K562 (cell line): ENCODE measurements around the gene KCNN3. TPM values are rescaled to one million over a fixed set of nuclear protein-coding genes. Genes with fewer than 3 reads are reported as not detected.
A peak's percentile ranks its signal among the peaks of the same experiment; 100 is the strongest.

Experiments used
- ATAC-seq: fragments of 200-7000 bp; cut with Tn5 transposase; 3 replicates; pipeline ENCODE4 v1.9.1; 2020; ENCODE audit warnings: moderate library complexity
- BruUV-seq: library from RNA; stranded (reverse); fragments of 400-500 nt; replicated peaks from 2 replicates; lab custom pipeline; 2021; lab: Mats Ljungman, UMichigan
- CTCF ChIA-PET: fragments of 300-600 bp; formaldehyde crosslinking; extraction: SDS; loops from one replicate; lab custom pipeline; 2021; ENCODE audit warnings: low intra/inter-chr PET ratio; lab: Yijun Ruan, JAX
- POLR2A ChIA-PET: fragments of 300-600, 350-650 bp; sonication (Branson Sonifier 250); formaldehyde crosslinking; extraction: SDS; loops from one replicate; lab custom pipeline; 2021; ENCODE audit warnings: antibody characterized with exemption, inconsistent platforms; lab: Yijun Ruan, JAX
- DNase-seq, 4 experiments: peaks; one replicate each; pipeline versions ENCODE4 v3.0.0 to v3.0.0-alpha.2; 2011 to 2018; ENCODE audit warnings: low spot score in 3 of 4, mixed read lengths in 3 of 4; ENCODE audit errors: extremely low read depth in 1 of 4
- FAIRE-seq: peaks from 2 replicates; lab custom pipeline; 2011; peaks lifted over from hg19 to GRCh38; lab: Jason Lieb, UNC
- H2AFZ ChIP-seq: 2 replicates; pipeline ENCODE4 v1.6.0; 2011; ENCODE audit warnings: low read depth, low read length, control low read depth, inconsistent platforms
- H3K27ac ChIP-seq: fragments of 200-600 bp; 3 replicates; pipeline ENCODE4 v1.8.0; 2011; ENCODE audit warnings: low read depth, mild to moderate bottlenecking, control low read depth, inconsistent platforms, low read length, moderate library complexity, mixed read lengths; ENCODE audit errors: extremely low read depth
- H3K27me3 ChIP-seq, 2 experiments: fragments of 300-600 bp in 1 of 2; 2 replicates in 1 of 2; 3 replicates in 1 of 2; pipeline versions ENCODE4 v1.6.0 to v1.8.0; 2011; ENCODE audit warnings: inconsistent platforms in 2 of 2, low read length in 2 of 2, mild to moderate bottlenecking in 1 of 2, mixed read lengths in 1 of 2, moderate library complexity in 1 of 2; ENCODE audit not compliant: control insufficient read depth in 2 of 2, insufficient read depth in 2 of 2
- H3K36me3 ChIP-seq: fragments of 300-600 bp; 3 replicates; pipeline ENCODE4 v1.8.0; 2011; ENCODE audit warnings: mild to moderate bottlenecking, low read length, inconsistent platforms; ENCODE audit not compliant: control insufficient read depth, insufficient read depth
- H3K4me1 ChIP-seq, 2 experiments: fragments of 200-600 bp in 1 of 2; replicated peaks in 1 of 2; 2 replicates in 1 of 2; 3 replicates in 1 of 2; pipeline versions ENCODE4 v1.5.1 to v1.8.0; 2011; ENCODE audit warnings: inconsistent platforms in 2 of 2, low read length in 2 of 2, mild to moderate bottlenecking in 1 of 2, mixed read lengths in 1 of 2, moderate library complexity in 1 of 2; ENCODE audit not compliant: control insufficient read depth in 2 of 2, insufficient read depth in 2 of 2
- H3K4me2 ChIP-seq: 2 replicates; pipeline ENCODE4 v1.6.1; 2011; ENCODE audit warnings: low read length, control low read depth, inconsistent platforms, mixed read lengths; ENCODE audit not compliant: insufficient read depth
- H3K4me3 ChIP-seq: fragments of 200-600 bp; sonication (generic), shearing (Covaris generic); 2 replicates; pipeline ENCODE4 v1.5.1; 2016; ENCODE audit warnings: control low read depth, inconsistent platforms
- H3K79me2 ChIP-seq: fragments of 200-600 bp; 3 replicates; pipeline ENCODE4 v1.8.0; 2011; ENCODE audit warnings: low read length, inconsistent platforms; ENCODE audit not compliant: control insufficient read depth, insufficient read depth
- H3K9ac ChIP-seq, 2 experiments: 2 replicates each; pipeline versions ENCODE4 v1.6.0 to v1.6.1; 2011; ENCODE audit warnings: low read depth in 2 of 2, low read length in 2 of 2, control low read depth in 1 of 2, inconsistent platforms in 1 of 2, mild to moderate bottlenecking in 1 of 2, mixed read lengths in 1 of 2; ENCODE audit not compliant: insufficient read depth in 1 of 2
- H3K9me1 ChIP-seq: one replicate; pipeline ENCODE4 v1.6.0; 2011; ENCODE audit warnings: inconsistent platforms, mild to moderate bottlenecking, low read length, moderate library complexity; ENCODE audit not compliant: control insufficient read depth, insufficient read depth
- H3K9me3 ChIP-seq: replicated peaks from 2 replicates; pipeline ENCODE4 v1.5.1; 2011; ENCODE audit warnings: low read depth, low read length, inconsistent platforms; ENCODE audit not compliant: control insufficient read depth, insufficient read depth
- H4K20me1 ChIP-seq: replicated peaks from 2 replicates; pipeline ENCODE4 v1.6.1; 2011; ENCODE audit warnings: low read length, inconsistent platforms, mixed read lengths; ENCODE audit not compliant: control insufficient read depth, insufficient read depth
- E2F1 ChIP-seq: sonication (generic); formaldehyde crosslinking; IDR thresholded peaks from 2 replicates; pipeline ENCODE4 v1.8.1; 2023; ENCODE audit warnings: mild to moderate bottlenecking, missing genetic modification reagents, moderate library complexity
- ELF2 ChIP-seq: fragments of 250-450 bp; sonication (Bioruptor Pico); IDR thresholded peaks from 2 replicates; pipeline ENCODE4 v1.5.0; 2021; ENCODE audit warnings: mild to moderate bottlenecking
- NFIC ChIP-seq: fragments of 450-650 bp; IDR thresholded peaks from 2 replicates; pipeline ENCODE4 v1.6.1; 2017; ENCODE audit warnings: mild to moderate bottlenecking, inconsistent platforms
- NR3C1 ChIP-seq: sonication (generic); formaldehyde crosslinking; IDR thresholded peaks from 2 replicates; pipeline ENCODE4 v1.8.1; 2022; ENCODE audit warnings: missing genetic modification reagents
- ZNF239 ChIP-seq: fragments of 250-450 bp; sonication (Bioruptor Pico); IDR thresholded peaks from 2 replicates; pipeline ENCODE4 v1.4.0; 2020; ENCODE audit warnings: mild to moderate bottlenecking
- ZNF512 ChIP-seq: IDR thresholded peaks from 2 replicates; pipeline ENCODE4 v1.6.1; 2016; ENCODE audit warnings: missing genetic modification characterization, missing compliant biosample characterization
- WGBS: fragments of 100-300 bp; shearing (Covaris generic); methylation state at CpG from one replicate; pipeline ENCODE4 v1.1.6; 2016; ENCODE audit warnings: low coverage, mixed read lengths; ENCODE audit not compliant: insufficient coverage; ENCODE audit errors: missing lambda C conversion rate; 5-methylcytosine and 5-hydroxymethylcytosine counted together
- in situ Hi-C: fragments of 300-500 bp; cut with MboI; formaldehyde crosslinking; loops from 4 replicates; pipeline ENCODE4 v1.15.0; 2018; ENCODE audit warnings: inconsistent platforms, mixed read lengths
- intact Hi-C: fragments of 100-400 bp; cut with micrococcal nuclease; formaldehyde crosslinking; loops from 2 replicates; pipeline ENCODE4 v1.14.2; 2022
- polyA plus RNA-seq, 8 experiments: library from polyadenylated mRNA; depleted of rRNA in 4 of 8; stranded (reverse) in 5 of 8; unstranded in 3 of 8; fragments of >200 nt; fragmentation: Nextera tagmentation in 2 of 8; fragmentation: Illumina TruSeq in 1 of 8; extraction: Ambion mirVana in 2 of 8; extraction: Trizol in 1 of 8; gene quantifications; 2 replicates each; pipeline versions ENCODE4 v1.2.1 to v1.2.3, GENCODE V29; 2011 to 2014; ENCODE audit warnings: inconsistent platforms in 1 of 8, missing spikeins in 1 of 8
- total RNA-seq, 7 experiments: library from RNA; depleted of rRNA in 6 of 7; stranded (reverse); fragments of >200 nt in 6 of 7; fragmentation: Illumina TruSeq in 2 of 7; extraction: Trizol in 2 of 7; gene quantifications; 2 replicates each; pipeline versions ENCODE4 v1.2.1 to v1.2.3, GENCODE V29; 2011 to 2021; ENCODE audit warnings: low replicate concordance in 1 of 7

Gene KCNN3
- total and polyA plus RNA-seq, 9 of the 15 experiments (the other 6 are each of a cell fraction or from before 2014, with no cell fraction given), result 0.02 to 0.03 TPM; not detected in 7

DNA sequence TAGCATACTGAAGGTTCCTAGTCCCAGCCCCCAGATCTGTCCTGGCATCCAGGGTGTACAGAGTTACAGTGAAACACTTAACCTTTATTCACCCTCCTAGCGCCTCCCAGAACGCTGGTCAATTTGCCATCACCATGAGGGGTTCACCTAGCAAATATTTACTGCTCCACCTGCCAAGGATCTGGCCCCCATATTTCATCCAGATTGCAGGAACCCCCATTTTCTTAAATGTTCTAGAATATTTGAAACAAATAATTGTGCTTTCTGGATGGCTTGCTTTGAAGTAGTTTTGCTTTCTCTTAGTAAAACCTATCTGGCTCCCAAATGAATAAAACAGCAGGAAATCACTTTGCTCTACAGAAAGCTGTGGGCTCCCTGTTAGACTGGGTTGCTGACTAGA lies 37.7 kb downstream of the KCNN3 start (continued):
- TF ChIP-seq ZNF239, result no peak
- TF ChIP-seq ELF2, result no peak
- no peak for TF ChIP-seq NR3C1 (CRISPR knock-in tag)
- no peak for TF ChIP-seq ZNF512

DNA sequence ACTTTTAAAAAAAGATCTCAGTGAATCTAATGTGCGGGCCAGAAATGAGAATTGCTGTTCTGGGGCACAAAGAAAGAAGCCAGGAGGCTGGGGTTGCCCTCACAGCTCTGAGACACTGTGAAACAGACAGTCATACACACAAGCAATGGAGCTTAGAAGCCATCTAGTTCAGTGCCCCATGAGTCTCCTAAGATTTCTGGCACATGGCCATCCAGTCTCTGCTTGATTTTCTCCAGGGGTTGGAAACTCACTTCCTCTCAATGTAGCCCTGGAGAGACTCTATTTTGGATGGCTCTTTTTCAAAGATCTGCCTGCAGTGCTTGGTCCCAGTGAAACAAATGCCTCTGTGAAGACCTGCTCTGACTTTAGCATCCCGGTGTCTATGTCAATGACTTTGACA lies 38.6 kb downstream of the KCNN3 start:
- peaks cover 72 to 95% of the 10 kb centered on the region in 2 experiments for H3K27me3 ChIP-seq
- no peak for FAIRE-seq
- H3K4me1 ChIP-seq, result no peaks in the 10 kb centered on the region
- H3K27ac ChIP-seq, result no peak overlapping the region
- H3K9me3 ChIP-seq, result no peaks in the 10 kb centered on the region
- no peak overlapping the region for H2AFZ ChIP-seq
- CTCF ChIA-PET, result no interaction called here
- no TSS peak for BruUV-seq
- H3K4me3 ChIP-seq, result no peak overlapping the region
- 0% methylated on average over 2 of the region's 2 CpGs for WGBS
- H3K9me1 ChIP-seq, result no peaks in the 10 kb centered on the region
- no peak for DNase-seq
- no peak overlapping the region for H3K9ac ChIP-seq
- in situ Hi-C loops, result no loop called here
- intact Hi-C loops, result no loop called here
- H3K79me2 ChIP-seq, result no peaks in the 10 kb centered on the region
- no peaks in the 10 kb centered on the region for H3K36me3 ChIP-seq
- no peak for ATAC-seq
- peaks cover 13% of the 10 kb centered on the region; the same call in 1 of the 2 replicates for H4K20me1 ChIP-seq
- POLR2A ChIA-PET, result no interaction called here
- TF ChIP-seq E2F1 (CRISPR knock-in tag), result no peak
- peak; percentile 36; the same call in 1 of the 2 replicates for TF ChIP-seq NFIC
- no peak overlapping the region for H3K4me2 ChIP-seq
